ENCODE results near the gene SGTA.

SGTA gene

DNA sequence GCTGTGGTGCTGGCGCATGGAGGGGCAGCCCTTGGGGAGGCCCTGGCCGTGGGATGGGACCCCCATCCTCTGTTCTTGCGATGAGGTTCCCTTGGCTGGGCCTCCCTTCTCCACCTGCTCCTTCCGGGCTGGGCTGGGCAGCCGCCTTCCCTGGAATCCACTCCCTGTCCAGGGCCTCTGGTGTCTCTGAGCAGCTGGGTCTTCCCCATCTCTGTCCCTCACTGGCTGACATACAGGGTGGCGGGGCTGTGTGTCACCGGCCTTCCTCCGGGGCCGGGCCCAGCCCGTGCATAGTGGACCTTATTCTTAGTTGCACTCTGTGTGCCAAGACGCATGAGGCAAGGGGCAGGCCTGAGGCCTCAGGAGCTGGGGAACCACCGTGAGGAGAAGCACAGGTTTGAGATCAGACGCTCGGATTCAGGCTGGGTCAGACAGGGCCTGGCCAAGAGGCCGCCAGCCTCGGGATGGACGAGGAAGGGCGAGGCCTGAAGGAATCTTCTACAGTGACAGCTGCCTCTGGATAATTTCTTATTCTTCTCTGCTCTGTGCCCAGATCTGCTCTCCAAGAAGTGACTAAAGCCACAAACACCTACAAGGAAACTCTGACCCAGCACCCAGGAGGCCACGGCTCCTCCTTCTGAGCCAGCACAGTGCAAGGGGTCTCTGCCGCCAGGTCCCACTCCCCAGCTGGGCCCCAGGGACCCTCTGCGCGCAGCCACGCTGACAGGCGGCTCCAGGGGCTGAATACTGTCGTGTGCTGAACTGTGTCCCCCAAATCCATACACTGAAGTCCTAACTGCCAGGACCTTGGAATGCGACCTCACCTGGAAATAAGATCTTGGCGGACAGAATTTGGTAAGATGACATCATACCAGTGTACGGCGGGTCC, 11.0 kb downstream of the SGTA start:
- DNase-seq (ENCODE audit: low read depth in 2 of 2, low spot score in 1 of 2): no peak

DNA sequence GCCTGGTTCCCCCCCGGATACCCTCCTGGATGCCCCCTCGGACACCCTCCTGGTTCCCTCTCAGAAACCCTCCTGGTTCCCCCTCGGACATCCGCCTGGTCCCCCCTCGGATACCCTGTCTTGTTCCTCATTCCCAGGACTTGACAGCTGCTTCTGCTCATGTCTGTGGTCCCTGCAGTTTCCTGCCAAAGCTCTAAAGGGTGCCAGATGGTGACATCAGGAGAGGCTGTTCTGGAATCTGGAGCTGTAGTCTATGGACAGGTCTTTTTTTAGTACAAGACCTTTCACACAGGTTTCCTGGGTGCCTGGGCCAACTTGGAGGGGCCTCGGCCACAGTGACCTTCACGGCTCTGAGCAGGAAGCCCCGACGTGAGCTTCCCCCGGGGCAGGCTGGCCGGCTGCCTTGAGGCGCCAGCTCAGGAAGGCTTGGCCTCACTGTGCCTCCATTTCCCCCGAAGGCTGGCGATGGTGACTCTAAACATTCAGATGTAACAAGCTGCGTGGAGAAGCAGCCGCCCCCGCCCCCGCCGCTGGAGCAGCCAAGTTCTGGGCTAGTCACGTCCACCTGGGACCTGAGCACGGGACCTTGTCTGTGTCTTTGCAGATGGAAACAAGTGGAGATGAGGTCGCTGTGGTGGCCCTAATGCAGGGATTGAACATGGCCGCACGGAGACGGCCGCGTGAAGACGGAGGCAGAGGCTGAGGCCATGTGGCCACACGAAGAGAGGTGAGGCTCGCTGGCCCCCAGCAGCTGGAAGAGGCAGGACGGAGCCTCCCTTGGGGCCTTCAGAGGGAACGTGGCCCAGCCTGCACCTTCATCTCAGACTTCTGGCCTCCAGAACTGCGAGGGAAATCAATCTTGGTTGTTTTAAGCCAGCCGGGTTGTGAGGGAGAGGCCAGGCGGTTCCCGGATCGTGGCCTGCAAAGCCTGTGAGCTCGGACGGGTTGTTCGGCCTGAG, 12.7 kb downstream of the SGTA start:
- DNase-seq (ENCODE audit: low read depth in 2 of 2, low spot score in 1 of 2): no peak

DNA sequence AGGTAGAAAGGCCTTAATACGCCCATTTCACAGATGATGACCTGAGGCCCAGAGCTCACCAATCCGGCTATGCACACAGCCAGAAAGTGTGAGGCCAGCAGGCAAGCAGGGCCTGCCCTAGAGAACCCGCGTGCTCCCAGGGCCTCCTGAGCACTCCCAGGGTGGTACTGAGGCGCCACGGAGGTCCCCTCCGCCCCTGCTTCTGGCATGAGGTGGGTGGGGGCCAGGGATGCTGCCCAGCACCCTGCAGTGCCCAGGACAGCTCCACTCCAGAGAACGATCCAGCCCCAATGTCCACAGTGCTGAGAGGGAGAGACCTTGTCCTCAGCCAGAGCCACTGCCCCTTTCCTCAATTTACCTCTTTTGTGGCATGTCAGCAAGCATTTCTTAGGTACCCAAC, 13.9 kb downstream of the SGTA start:
- DNase-seq (ENCODE audit: low read depth in 2 of 2, low spot score in 1 of 2): no peak

DNA sequence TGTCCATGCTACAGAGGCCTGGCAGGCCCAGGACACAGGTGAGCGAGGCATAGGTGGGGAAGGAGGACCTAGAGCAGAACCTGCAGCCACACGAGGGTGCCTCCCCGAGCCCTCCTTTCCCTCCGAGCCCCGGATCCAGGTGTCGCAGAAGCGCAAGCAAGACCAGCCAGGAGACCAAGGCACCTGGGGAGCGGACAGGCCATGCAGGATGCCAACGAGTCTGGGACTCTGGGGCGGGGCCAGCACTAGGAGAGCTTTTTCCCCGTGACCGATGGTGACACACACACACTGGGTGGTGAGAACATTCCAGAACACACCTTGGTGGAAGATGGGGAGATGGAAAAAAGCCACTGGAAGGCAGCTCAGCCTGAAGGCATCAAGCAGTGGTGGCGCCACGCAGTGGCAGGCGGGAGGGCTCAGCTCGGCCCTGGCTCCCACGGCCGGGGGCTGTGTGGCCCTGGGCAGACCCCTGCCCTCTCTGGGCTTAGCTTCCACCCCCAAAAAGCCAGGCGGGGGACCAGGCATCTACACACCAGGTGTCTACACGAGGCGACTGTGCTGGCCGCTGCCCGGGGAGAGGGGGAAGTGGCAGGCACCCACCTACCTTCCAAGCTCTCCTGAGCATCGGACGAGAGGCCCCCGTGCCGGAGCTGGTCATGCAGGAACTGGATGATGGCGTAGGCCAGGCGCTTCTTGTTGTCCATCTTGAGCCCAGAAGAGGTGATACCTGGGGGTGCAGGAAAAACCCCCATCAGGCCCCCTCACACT, 14.5 kb downstream of the SGTA start:
- no peak for DNase-seq (ENCODE audit: low read depth in 2 of 2, low spot score in 1 of 2)

DNA sequence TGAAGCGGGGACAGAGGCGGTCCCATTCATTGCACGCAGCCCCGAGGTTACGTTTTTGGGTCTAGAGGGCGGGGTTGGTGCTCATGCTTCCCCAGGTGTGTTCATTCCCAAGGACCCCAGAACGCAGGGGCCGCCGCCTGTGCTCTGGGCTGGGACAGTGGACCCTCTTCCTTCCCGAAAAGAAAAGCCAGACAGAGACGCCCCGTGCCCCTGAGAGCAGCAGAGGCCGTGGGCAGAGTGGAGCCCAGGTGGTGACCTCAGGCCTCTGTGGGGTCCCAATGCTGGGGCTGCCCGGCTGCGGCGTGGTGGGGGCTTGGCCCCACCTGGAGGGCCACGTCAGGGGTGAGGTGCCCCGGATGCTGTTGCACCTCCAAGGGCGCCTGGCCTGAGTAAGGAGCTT, 15.4 kb downstream of the SGTA start:
- no peak for DNase-seq (ENCODE audit: low read depth in 2 of 2, low spot score in 1 of 2)

DNA sequence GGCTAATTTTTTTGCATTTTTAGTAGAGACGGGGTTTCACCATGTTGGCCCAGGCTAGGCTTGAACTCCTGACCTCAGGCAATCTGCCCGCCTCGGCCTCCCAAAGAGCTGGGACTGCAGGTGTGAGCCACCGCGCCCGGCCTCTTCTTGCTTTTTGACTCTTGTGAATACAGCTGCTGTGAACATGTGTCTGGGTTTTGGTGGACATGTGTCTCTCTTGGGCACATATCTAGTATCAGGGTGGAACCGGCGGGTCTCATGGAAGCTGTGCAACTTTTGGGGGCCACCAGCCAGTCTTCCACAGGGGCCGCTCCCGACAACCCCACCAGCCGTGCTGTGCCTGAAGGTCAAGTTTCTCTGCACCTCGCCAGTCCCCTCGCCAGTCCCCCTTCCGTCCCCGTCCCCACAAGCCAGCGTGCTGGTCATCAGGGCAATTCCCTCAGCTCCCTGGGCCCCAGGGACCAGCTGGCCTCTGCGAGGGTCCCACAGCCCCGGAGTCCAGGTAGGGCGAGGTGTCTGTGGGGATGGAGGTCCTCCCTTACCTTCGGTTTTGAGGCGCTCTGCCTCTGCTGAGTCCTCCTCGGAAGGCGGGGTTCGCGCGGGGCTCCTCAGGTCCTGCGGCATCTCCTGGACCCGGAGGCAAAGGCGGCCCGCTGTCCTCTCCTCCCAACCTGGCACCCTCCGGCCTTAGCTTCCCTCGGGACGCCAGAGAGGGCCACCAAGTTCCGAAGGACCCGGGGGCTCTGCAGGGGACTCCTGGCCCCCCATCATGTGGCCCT, 16.3 kb downstream of the SGTA start:
- DNase-seq (ENCODE audit: low read depth in 2 of 2, low spot score in 1 of 2): no peak

DNA sequence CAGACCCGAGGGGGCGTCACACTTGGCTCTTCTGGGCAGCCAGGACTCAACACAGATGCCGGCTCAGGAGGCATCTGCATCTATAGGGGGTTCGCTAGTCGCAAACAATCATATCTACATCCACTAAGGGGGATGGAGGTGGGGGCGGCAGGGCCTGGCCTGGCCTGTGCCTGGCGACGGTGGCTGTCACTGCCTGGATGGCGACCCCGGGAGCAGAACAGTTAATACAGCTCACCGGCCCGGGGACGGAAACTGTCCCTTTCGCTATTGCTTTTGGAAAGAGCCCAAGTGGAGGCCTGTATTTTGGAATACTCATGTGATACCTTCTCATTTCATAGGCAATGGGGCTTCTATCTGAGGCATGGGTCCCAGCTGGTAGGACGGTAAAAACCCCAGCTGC, 17.7 kb downstream of the SGTA start:
- DNase-seq (ENCODE audit: low read depth in 2 of 2, low spot score in 1 of 2): no peak

DNA sequence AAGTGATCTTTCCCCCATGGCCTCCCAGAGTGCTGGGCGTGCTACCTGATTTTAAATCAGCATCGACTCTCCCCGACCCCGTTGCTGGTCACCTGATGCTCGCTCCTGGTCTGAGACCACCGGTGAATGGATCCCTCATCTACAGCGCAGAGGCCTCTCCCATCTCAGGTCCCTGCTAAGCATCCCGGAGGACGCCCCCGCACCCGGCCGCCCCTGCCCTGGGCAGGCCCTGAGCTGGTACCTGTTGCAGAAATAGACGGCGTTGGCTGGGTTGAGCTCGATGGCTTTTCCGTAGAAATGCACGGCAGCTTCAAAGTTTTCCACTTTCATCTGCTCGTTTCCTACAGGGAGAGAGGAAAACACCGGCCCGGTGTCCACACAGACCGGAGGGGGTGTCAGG, 18.1 kb downstream of the SGTA start:
- DNase-seq (ENCODE audit: low read depth in 2 of 2, low spot score in 1 of 2): no peak

DNA sequence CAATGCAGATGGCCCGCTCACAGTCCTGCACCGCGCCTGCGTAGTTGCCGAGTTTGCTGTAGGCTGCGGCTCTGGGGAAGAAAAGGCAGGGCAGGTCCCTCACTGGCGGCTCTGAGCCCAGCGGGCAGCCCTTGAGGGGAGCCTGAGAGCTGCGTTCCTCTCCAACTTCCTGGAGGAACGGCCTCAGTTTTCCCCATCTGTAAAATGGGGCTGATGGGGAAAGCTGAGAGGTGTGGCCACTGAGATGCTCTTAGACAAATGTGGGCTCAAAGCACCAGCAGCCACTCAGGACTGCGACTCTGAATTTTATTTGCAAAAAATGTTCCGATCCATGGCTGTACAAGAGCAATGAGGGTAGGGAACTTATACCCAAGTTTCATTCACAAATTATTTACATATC, 19.4 kb downstream of the SGTA start:
- DNase-seq (ENCODE audit: low read depth in 2 of 2, low spot score in 1 of 2): no peak

DNA sequence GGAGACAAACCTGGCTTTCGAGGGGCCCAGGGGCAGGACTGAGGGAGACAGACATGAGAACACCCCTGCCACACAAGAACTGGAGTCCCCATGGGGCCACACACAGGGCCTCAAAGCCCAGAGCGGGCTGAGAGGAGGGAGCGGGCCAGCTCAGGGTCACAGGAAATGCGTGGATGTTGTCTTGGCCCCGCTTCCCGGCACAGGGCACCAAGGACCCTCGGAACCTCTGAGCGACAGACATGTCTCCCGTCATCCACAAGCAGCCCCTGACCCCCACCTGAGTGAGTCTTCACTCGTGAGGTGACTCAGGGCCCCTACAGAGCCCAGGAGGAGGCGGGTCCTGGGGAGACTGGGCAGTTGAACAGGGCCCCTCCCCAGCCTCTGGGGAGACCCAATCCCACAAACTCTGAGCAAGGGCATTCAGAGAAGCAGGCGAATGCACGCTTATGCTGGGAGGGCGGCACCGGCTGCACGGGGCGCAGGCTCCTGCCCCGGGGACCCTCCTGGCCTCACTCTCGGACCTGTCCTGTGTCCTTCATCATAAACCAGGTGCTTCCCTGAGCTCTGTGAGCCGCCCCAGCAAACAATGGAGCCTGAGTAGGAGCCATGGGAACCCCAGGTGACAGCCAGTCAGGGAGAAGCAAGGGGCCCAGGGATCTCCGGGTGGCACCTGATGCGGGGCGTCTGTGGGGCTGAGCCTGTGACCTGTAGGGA, 20.1 kb downstream of the SGTA start:
- DNase-seq (ENCODE audit: low read depth in 2 of 2, low spot score in 1 of 2): no peak

DNA sequence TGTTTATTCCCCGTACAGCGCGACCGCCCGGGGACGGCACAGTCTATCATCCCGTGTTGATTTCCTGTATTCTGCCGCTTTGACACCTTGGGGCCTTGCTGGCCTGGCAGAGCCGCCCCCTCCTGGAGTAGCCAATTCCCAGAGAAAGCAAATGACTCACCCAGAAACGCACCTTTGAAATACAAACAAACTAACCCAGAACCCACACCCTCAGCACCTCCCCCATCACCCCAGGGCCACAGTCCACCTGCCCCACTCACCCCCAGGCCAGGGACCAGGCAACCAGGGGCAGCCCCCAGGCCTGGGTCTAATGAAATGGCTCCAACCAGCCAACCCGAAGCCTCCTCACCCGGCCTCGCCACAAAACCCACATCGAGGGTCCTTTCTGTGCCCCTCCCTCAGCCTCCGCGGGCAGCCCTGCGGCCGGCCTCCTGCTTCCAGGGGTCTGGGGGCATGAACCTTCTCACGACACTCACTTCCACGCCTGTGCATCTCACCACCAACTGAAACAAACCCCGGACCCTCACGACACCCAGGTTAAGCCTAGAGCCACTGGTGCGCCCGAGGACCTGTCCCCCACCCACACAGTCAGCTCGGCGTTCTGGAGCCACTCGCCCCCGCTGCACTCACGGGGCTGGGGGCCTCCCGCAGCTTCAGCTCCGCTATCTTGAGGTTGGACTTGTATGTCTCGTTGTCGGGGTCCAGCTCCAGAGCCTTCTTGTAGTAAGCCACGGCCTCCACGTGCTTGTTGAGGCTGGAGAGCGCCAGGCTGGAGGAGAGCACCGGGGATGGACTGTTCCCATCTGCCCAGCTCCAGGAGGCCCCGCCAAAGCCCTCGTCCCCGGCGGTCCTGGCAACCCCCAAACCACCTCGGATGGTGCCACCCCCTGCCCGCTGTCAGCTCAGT, 20.9 kb downstream of the SGTA start:
- no peak for DNase-seq (ENCODE audit: low read depth in 2 of 2, low spot score in 1 of 2)

DNA sequence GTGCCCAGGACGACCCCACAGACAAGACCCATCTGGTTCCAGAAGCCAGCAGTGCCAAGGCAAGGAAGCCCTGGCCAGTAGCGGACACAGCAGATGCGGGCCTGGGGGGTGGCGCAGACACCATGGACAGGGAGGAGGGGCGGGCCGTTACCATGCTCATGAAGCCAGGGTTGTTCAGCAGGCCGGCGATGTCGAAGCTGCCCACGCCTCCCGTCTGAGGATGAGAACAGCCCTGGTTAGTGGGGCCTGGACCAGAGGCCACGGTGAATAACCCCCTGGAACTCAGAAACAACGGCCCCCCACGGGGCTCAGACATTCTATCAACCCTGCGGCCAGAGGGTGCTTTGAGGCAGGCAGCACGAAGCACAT, 21.8 kb downstream of the SGTA start:
- no peak for DNase-seq (ENCODE audit: low read depth in 2 of 2, low spot score in 1 of 2)

DNA sequence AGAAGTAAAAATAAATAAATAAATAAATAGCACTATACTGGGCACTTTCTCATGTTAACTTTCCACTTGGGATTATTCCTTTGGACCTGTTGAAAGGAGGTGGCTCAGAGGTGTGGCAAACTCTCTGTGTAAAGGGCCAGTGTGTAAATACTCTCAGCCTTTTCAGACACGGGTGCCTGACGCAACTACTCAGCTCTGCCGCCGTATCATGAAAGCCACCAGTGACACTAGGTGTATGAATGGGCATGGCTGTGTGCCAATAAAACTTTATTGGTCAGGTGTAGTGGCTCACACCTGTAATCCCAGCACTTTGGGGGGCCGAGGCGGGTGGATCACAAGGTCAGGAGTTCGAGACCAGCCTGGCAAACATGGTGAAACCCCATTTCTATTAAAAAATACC, 23.1 kb downstream of the SGTA start:
- no peak for DNase-seq (ENCODE audit: low read depth in 2 of 2, low spot score in 1 of 2)

DNA sequence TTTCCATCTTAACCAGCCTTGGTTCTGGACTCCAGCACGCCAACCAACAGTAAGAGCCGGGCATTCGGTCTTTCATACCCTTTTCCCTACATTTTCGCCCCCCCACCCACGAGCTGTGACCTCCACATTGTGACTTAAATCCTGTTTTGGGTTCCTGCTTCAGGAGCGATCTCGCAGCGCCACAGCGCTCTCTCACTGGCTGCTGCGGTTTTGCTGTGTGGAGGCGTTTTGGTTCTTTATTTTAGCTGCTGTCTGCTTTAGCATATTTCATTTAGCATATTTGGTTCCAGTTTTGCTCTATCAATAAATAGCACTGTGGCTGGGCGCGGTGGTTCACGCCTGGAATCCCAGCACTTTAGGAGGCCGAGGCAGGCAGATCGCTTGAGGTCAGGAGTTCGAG, 23.7 kb downstream of the SGTA start:
- DNase-seq (ENCODE audit: low read depth in 2 of 2, low spot score in 1 of 2): no peak

DNA sequence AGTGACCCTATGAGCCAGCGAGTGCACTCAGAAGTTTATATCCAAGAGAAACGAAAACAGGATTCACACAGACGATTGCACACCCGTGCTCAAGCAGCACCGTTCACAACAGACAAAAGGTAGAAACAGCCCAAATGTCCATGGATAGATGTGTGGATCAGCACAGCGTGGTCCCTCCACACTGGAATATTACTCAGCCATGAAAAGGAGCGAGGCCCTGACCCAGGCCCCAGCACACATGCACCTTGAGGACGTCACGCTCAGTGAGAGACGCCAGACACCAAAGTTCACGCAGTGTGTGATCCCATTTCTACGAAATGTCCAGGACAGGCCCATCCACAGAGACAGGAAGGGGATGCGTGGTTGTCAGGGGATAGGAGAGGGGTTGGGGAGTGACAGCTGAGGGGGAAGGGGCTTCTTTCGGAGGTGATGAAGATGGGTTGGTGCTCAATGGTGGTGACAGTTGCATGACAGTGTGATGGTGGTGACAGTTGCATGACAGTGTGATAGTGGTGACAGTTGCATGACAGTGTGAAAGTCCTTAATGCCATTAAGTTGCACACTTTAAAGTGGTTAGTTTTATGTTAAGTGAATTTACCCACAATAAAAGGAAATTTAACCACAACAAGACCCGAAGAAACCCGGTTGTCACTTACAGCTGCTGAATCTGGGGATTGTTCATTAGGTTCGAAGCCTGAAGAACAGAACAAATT, 24.3 kb downstream of the SGTA start:
- DNase-seq (ENCODE audit: low read depth in 2 of 2, low spot score in 1 of 2): no peak

DNA sequence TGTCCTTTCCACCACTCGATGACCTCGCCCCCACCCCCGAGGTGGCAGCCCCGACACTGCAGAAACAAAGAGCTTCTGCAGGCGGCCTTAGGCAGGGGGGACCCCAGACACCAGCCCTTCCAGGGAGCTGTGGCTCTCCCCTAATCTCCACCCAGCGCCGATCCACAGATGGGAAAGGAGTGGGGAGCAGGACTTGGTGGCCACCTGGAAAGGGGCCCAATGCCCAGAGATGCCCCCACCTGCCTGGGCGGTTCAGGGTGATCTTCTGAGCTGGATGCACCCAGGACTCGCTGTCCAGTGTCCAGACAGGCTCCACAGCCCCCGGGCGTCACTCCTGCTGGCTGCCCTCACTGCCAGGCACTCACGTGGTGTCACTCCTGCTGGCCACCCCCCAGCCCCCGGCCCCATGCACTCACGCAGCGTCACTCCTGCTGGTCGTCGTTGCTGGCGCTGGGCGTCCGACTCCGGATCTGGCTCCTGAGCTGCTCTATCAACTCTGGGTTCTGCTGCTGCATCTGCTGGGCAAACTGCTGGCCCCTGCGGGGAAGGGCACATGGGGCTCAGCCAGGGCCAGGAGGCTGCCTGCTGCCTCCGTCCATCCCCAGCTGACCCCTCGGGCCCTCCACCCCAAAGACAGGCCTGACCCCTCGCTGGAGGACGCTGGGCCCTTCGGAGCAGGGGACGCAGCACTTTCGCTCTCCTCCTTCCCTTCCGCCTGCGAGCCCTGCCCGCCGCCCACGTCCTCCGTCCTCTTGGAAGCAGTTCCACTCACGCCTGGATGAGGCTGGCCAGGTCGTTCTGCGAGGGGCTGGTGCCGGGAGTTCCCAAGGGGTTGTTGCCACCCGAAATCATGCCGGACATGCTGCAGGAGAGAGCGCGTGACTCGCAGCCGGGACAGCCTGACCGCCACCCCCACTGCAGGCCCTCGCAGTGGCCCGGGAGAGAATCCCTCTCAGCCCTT, 25.9 kb downstream of the SGTA start:
- no peak for DNase-seq (ENCODE audit: low read depth in 2 of 2, low spot score in 1 of 2)

DNA sequence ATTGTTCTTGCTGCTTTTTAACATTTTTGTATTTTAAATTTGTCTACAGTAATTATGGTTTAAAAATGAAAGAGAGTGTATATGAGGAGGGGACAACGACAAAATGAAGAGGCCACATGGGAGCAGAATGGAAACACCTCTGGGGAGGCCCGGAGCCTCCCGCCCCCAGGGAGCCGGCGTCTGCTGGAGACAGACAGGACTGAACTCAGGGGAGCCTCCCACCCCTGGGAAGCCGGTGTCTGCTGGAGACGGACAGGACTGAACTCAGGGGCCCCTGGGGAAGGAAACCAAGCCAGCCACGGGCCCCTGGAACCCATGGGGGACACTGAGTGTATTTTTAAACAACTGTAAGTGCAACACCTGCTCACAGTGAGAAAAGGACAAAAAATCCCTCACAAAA, 26.6 kb downstream of the SGTA start:
- no peak for DNase-seq (ENCODE audit: low read depth in 2 of 2, low spot score in 1 of 2)

All from stimulated activated CD8-positive, alpha-beta memory T cell treated with anti-CD3 and anti-CD28 coated beads, Interleukin-4, amount 100 ng/mL, for 4 hours (primary cell).